Progenitor cell of endocrine pancreas (in vitro differentiated cells): Measurements from ENCODE around the gene HBD. TPM values are rescaled to one million over a fixed set of nuclear protein-coding genes. Genes with fewer than 3 reads are reported as not detected.

Experiments
- DNase-seq: peaks from one replicate; pipeline ENCODE4 v3.0.0; 2021; ENCODE audit warnings: low spot score; ENCODE audit not compliant: unreplicated experiment
- H3K27ac Mint-ChIP-seq: 2 replicates; pipeline ENCODE4 v1.8.0; 2021; ENCODE audit warnings: mild to moderate bottlenecking, moderate library complexity, mixed read lengths
- H3K27me3 Mint-ChIP-seq: 2 replicates; pipeline ENCODE4 v1.8.0; 2021; ENCODE audit warnings: mixed read lengths
- H3K36me3 Mint-ChIP-seq: 2 replicates; pipeline ENCODE4 v1.8.0; 2022; ENCODE audit warnings: mixed read lengths; ENCODE audit not compliant: insufficient read depth
- H3K4me1 Mint-ChIP-seq: 2 replicates; pipeline ENCODE4 v1.8.0; 2021; ENCODE audit warnings: low read depth, mixed read lengths
- H3K4me3 Mint-ChIP-seq: 2 replicates; pipeline ENCODE4 v1.8.0; 2021; ENCODE audit warnings: low read depth, mild to moderate bottlenecking, moderate library complexity, mixed read lengths
- H3K9me3 Mint-ChIP-seq: 2 replicates; pipeline ENCODE4 v1.8.0; 2021; ENCODE audit warnings: low read depth, mixed read lengths
- CTCF ChIP-seq: fragments of 200-600 bp; sonication (generic); IDR thresholded peaks from one replicate; pipeline ENCODE4 v1.5.0; 2021; ENCODE audit warnings: antibody characterized with exemption, mild to moderate bottlenecking; ENCODE audit not compliant: unreplicated experiment
- total RNA-seq: library from RNA; stranded (reverse); gene quantifications from 2 replicates; pipeline ENCODE4 v1.2.1, GENCODE V29; 2021

The HBD gene
- total RNA-seq, 1 donor from 2014 or later: not detected

- no peak overlapping the region for H3K27ac Mint-ChIP-seq
- H3K9me3 Mint-ChIP-seq: no peaks in the 10 kb centered on the region
- no peaks in the 10 kb centered on the region for H3K27me3 Mint-ChIP-seq
- no peaks in the 10 kb centered on the region for H3K36me3 Mint-ChIP-seq
- no peak for DNase-seq
- no peak overlapping the region for H3K4me3 Mint-ChIP-seq
- TF ChIP-seq CTCF: no peak
- H3K4me1 Mint-ChIP-seq: no peaks in the 10 kb centered on the region
These were observed 7.2 kb upstream of the HBD start for GRCh38 chr11:5241458-5241857.

GRCh38 chr11:5240458-5240857 is 6.2 kb upstream of the HBD start:
- H3K36me3 Mint-ChIP-seq: no peaks in the 10 kb centered on the region
- no peak overlapping the region for H3K27ac Mint-ChIP-seq
- no peak overlapping the region for H3K4me3 Mint-ChIP-seq
- DNase-seq: no peak
- TF ChIP-seq CTCF: no peak
- H3K4me1 Mint-ChIP-seq: no peaks in the 10 kb centered on the region
- H3K9me3 Mint-ChIP-seq: no peaks in the 10 kb centered on the region
- no peaks in the 10 kb centered on the region for H3K27me3 Mint-ChIP-seq

GRCh38 chr11:5240056-5240455 is 5.8 kb upstream of the HBD start:
- Mint-ChIP-seq H3K9me3 (no peaks in the 10 kb centered on the region), H3K4me1 (no peaks in the 10 kb centered on the region), H3K36me3 (no peaks in the 10 kb centered on the region), H3K4me3 (no peak overlapping the region), H3K27me3 (no peaks in the 10 kb centered on the region), H3K27ac (no peak overlapping the region)
- DNase-seq: no peak
- no peak for TF ChIP-seq CTCF

- DNase-seq: no peak
- TF ChIP-seq CTCF: no peak
- Mint-ChIP-seq H3K27me3 (no peaks in the 10 kb centered on the region), H3K36me3 (no peaks in the 10 kb centered on the region), H3K27ac (no peak overlapping the region), H3K9me3 (no peaks in the 10 kb centered on the region), H3K4me1 (peaks cover 2% of the 10 kb centered on the region), H3K4me3 (no peak overlapping the region)
These were observed 4.8 kb upstream of the HBD start for GRCh38 chr11:5239046-5239445.

GRCh38 chr11:5238486-5238885 is 4.2 kb upstream of the HBD start:
- no peak for DNase-seq
- Mint-ChIP-seq H3K27me3 (no peaks in the 10 kb centered on the region), H3K36me3 (no peaks in the 10 kb centered on the region), H3K9me3 (no peaks in the 10 kb centered on the region), H3K27ac (no peak overlapping the region), H3K4me1 (peaks cover 2% of the 10 kb centered on the region), H3K4me3 (no peak overlapping the region)
- no peak for TF ChIP-seq CTCF
